Kidney capillary endothelial cell (primary cell): ENCODE data around the gene LENEP.

Source experiments
- DNase-seq: peaks from one replicate; pipeline ENCODE4 v3.0.0-alpha.2; 2018; ENCODE audit warnings: low spot score

LENEP gene

GRCh38 chr1:155030243-155030795 is 36.9 kb downstream of the LENEP start:
- no peak for DNase-seq

- no peak for DNase-seq
Measured at GRCh38 chr1:155030899-155031298, 37.5 kb downstream of the LENEP start.

- DNase-seq: no peak
Measured at GRCh38 chr1:155032886-155033285, 39.5 kb downstream of the LENEP start.

- no peak for DNase-seq
Measured at GRCh38 chr1:155033524-155033923, 40.1 kb downstream of the LENEP start, which contains the start of the genes DCST1 and DCST2. DCST1 (plus strand) TSS chr1:155033824; CDS start chr1:155034037, 213 bp downstream. DCST2 (minus strand) TSS chr1:155033781; CDS start chr1:155033701, 80 bp downstream.

GRCh38 chr1:155034318-155035208 is 41.2 kb downstream of the LENEP start:
- no peak for DNase-seq

- no peak for DNase-seq
Measured at GRCh38 chr1:155035936-155036335, 42.5 kb downstream of the LENEP start.

GRCh38 chr1:155037043-155037442 is 43.7 kb downstream of the LENEP start:
- DNase-seq: no peak

GRCh38 chr1:155037851-155038441 is 44.6 kb downstream of the LENEP start:
- no peak for DNase-seq

- DNase-seq: no peak
Measured at GRCh38 chr1:155038602-155039307, 45.4 kb downstream of the LENEP start.

GRCh38 chr1:155039308-155039669 is 45.9 kb downstream of the LENEP start:
- DNase-seq: no peak

GRCh38 chr1:155040358-155041093 is 47.1 kb downstream of the LENEP start:
- no peak for DNase-seq

GRCh38 chr1:155042789-155043188 is 49.4 kb downstream of the LENEP start:
- no peak for DNase-seq

- DNase-seq: no peak
Measured at GRCh38 chr1:155043301-155043702, 49.9 kb downstream of the LENEP start.

GRCh38 chr1:155043793-155044192 is 50.4 kb downstream of the LENEP start:
- DNase-seq: no peak
